ENCODE measurements around the gene UBTD2. TPM values are rescaled to one million over a fixed set of nuclear protein-coding genes. Genes with fewer than 3 reads are reported as not detected.
"Not testable (repeated sequence)": the region's sequence is repeated elsewhere in the genome, so short reads cannot be mapped to it uniquely, and the experiment has no call there.

The UBTD2 gene
- total RNA-seq, 1 donor from 2014 or later, result 33.2 TPM

- peak; percentile 82 for DNase-seq (ENCODE audit: low spot score)
These were observed 9.6 kb upstream of the UBTD2 start for GRCh38 chr5:172293054-172293744.

- not testable (repeated sequence) for DNase-seq (ENCODE audit: low spot score)
These were observed 8.3 kb upstream of the UBTD2 start for GRCh38 chr5:172291837-172292236.

- no peak for DNase-seq (ENCODE audit: low spot score)
These were observed 4.9 kb upstream of the UBTD2 start for GRCh38 chr5:172288465-172288864.

GRCh38 chr5:172287140-172287539, 3.6 kb upstream of the UBTD2 start:
- DNase-seq (ENCODE audit: low spot score), result not testable (repeated sequence)

GRCh38 chr5:172285226-172286143, 1.9 kb upstream of the UBTD2 start:
- DNase-seq (ENCODE audit: low spot score), result peak; percentile 51

GRCh38 chr5:172284611-172284980, 1.0 kb upstream of the UBTD2 start:
- peak; percentile 73 for DNase-seq (ENCODE audit: low spot score)

- peak; percentile 92 for DNase-seq (ENCODE audit: low spot score)
These were observed 472 bp upstream of the UBTD2 start for GRCh38 chr5:172283862-172284610.

- DNase-seq (ENCODE audit: low spot score), result peak; percentile 10
These were observed 1.1 kb downstream of the UBTD2 start for GRCh38 chr5:172282272-172283019.

GRCh38 chr5:172281346-172281745, 2.2 kb downstream of the UBTD2 start:
- DNase-seq (ENCODE audit: low spot score), result peak; percentile 7

- DNase-seq (ENCODE audit: low spot score), result peak; percentile 24
These were observed 2.6 kb downstream of the UBTD2 start for GRCh38 chr5:172280929-172281328.

GRCh38 chr5:172280317-172280716, 3.2 kb downstream of the UBTD2 start:
- DNase-seq (ENCODE audit: low spot score), result no peak

GRCh38 chr5:172278356-172278755, 5.2 kb downstream of the UBTD2 start:
- DNase-seq (ENCODE audit: low spot score), result no peak

GRCh38 chr5:172276214-172276613, 7.3 kb downstream of the UBTD2 start:
- no peak for DNase-seq (ENCODE audit: low spot score)

GRCh38 chr5:172274951-172275753, 8.4 kb downstream of the UBTD2 start:
- DNase-seq (ENCODE audit: low spot score), result no peak

GRCh38 chr5:172267943-172268342, 15.6 kb downstream of the UBTD2 start:
- no peak for DNase-seq (ENCODE audit: low spot score)

GRCh38 chr5:172266676-172267092, 16.9 kb downstream of the UBTD2 start:
- DNase-seq (ENCODE audit: low spot score), result no peak

GRCh38 chr5:172266071-172266675, 17.4 kb downstream of the UBTD2 start:
- no peak for DNase-seq (ENCODE audit: low spot score)

GRCh38 chr5:172264815-172265395, 18.7 kb downstream of the UBTD2 start:
- no peak for DNase-seq (ENCODE audit: low spot score)

GRCh38 chr5:172255444-172255843, 28.1 kb downstream of the UBTD2 start:
- DNase-seq (ENCODE audit: low spot score), result no peak

GRCh38 chr5:172252501-172252900, 31.1 kb downstream of the UBTD2 start:
- no peak for DNase-seq (ENCODE audit: low spot score)

Measured in umbilical cord (tissue), 2 donors.